Measurements from ENCODE around the gene GPN1.

DNA sequence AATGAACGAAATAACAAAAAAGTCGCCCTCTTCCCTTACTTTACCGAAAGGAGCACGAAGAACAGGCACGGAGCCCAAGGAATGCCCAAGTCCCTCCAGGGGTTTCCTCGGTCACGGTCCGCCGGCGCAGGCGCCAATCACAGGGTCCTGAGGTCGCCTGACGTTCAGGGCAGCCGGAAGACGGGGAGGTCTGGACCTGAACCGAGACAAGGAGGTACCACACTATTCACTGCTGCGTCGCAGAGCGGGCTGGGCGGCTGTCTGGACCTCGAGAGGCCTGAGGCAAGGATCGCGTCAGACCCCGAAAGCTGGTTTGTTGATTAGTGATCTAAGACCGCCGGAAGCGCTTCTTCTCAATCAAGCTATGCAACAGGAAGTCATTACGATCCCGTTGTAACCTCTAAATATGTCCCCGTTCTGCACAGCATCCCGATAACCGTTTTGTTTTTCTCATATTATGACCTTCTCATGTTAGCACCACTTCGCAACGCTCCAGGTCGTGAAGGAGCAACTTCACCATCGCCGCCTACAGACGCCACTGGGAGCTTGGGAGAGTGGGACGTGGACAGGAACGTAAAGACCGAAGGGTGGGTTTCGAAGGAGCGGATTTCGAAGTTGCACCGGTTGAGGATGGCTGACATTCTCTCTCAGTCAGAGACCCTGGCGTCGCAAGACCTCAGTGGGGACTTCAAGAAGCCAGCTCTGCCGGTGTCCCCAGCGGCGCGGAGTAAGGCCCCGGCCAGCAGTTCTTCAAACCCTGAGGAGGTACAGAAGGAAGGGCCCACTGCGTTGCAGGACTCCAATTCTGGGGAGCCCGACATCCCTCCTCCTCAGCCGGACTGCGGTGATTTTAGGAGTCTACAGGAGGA, 34.7 kb downstream of the GPN1 start, which contains the start of the genes SLC4A1AP and SUPT7L:
- TF ChIP-seq, protein P1, sequence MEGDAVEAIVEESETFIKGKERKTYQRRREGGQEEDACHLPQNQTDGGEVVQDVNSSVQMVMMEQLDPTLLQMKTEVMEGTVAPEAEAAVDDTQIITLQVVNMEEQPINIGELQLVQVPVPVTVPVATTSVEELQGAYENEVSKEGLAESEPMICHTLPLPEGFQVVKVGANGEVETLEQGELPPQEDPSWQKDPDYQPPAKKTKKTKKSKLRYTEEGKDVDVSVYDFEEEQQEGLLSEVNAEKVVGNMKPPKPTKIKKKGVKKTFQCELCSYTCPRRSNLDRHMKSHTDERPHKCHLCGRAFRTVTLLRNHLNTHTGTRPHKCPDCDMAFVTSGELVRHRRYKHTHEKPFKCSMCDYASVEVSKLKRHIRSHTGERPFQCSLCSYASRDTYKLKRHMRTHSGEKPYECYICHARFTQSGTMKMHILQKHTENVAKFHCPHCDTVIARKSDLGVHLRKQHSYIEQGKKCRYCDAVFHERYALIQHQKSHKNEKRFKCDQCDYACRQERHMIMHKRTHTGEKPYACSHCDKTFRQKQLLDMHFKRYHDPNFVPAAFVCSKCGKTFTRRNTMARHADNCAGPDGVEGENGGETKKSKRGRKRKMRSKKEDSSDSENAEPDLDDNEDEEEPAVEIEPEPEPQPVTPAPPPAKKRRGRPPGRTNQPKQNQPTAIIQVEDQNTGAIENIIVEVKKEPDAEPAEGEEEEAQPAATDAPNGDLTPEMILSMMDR (IDR thresholded peaks at IDR 0.05): no peak
- TF ChIP-seq POLR2A (IDR thresholded peaks at IDR 0.05): peak in 1 of 2 donors; percentile 45

Measured in Peyer's patch (tissue), 4 donors.